Activated CD8-positive, alpha-beta T cell treated with anti-CD3 and anti-CD28 coated beads for 36 hours (primary cell): ENCODE results near the gene MICAL2. TPM values are rescaled to one million over a fixed set of nuclear protein-coding genes. Genes with fewer than 3 reads are reported as not detected.

Experiments used
- ATAC-seq: fragments of 200-7000 bp; cut with Tn5 transposase; one replicate; pipeline ENCODE4 v1.10.0; 2021; ENCODE audit warnings: mild to moderate bottlenecking, moderate library complexity
- CTCF ChIA-PET: fragments of 350-600 bp; sonication (Branson Sonifier 250); formaldehyde crosslinking; loops from one replicate; lab custom pipeline; 2021; ENCODE audit warnings: antibody characterized with exemption; lab: Charles Lee
- POLR2A ChIA-PET: fragments of 350-600 bp; sonication (Branson Sonifier 250); formaldehyde crosslinking; loops from one replicate; lab custom pipeline; 2021; ENCODE audit warnings: antibody characterized with exemption; lab: Charles Lee
- DNase-seq: peaks from one replicate; pipeline ENCODE4 v3.0.0-alpha.2; 2020
- H3K27ac Mint-ChIP-seq: one replicate; pipeline ENCODE4 v1.8.0; 2021; ENCODE audit warnings: mild to moderate bottlenecking, mixed read lengths
- H3K27me3 Mint-ChIP-seq: one replicate; pipeline ENCODE4 v1.8.0; 2021; ENCODE audit warnings: mixed read lengths
- H3K36me3 Mint-ChIP-seq: one replicate; pipeline ENCODE4 v1.8.0; 2021; ENCODE audit warnings: low read depth, mixed read lengths
- H3K4me1 Mint-ChIP-seq: one replicate; pipeline ENCODE4 v1.8.0; 2021; ENCODE audit warnings: low read depth, mixed read lengths
- H3K4me3 Mint-ChIP-seq: one replicate; pipeline ENCODE4 v1.8.0; 2021; ENCODE audit warnings: mild to moderate bottlenecking, moderate library complexity, mixed read lengths
- H3K9me3 Mint-ChIP-seq: one replicate; pipeline ENCODE4 v1.8.0; 2021; ENCODE audit warnings: mixed read lengths
- CTCF ChIP-seq: fragments of 200-600 bp; IDR thresholded peaks from one replicate; pipeline ENCODE4 v1.8.0; 2022; ENCODE audit warnings: antibody characterized with exemption, mild to moderate bottlenecking
- intact Hi-C: fragments of 100-400 bp; cut with micrococcal nuclease; formaldehyde crosslinking; loops from one replicate; pipeline ENCODE4 v1.10.0; 2022
- total RNA-seq, 2 experiments: library from RNA; stranded (reverse); gene quantifications; one replicate each; pipeline ENCODE4 v1.2.3, GENCODE V29; 2021

Gene MICAL2
- total RNA-seq, 2 experiments from 2014 or later = 99.8 to 105 TPM

GRCh38 chr11:12222055-12222792, 111.8 kb downstream of the MICAL2 start:
- TF ChIP-seq CTCF = no peak
- Mint-ChIP-seq H3K9me3 (no peaks in the 10 kb centered on the region), H3K36me3 (peaks cover 62% of the 10 kb centered on the region), H3K27ac (peak overlapping the region; percentile 34), H3K27me3 (no peaks in the 10 kb centered on the region), H3K4me3 (no peak overlapping the region), H3K4me1 (peaks cover 46% of the 10 kb centered on the region)
- CTCF ChIA-PET = interaction anchor here (1.2 to 5.0 kb wide), 4 partner anchors 7 to 60 kb away, joined by 3 to 36 read pairs (median 14); no protein-coding TSS in a partner anchor
- no peak for DNase-seq
- ATAC-seq = no peak
- intact Hi-C loops = no loop called here
- POLR2A ChIA-PET = interaction anchor here (0.6 to 3.4 kb wide), 2 partner anchors 24 to 954 kb away, joined by 3 to 24 read pairs; no protein-coding TSS in a partner anchor

- no peak for TF ChIP-seq CTCF
- H3K9me3 Mint-ChIP-seq = no peaks in the 10 kb centered on the region
- POLR2A ChIA-PET = interaction anchor here (0.9 to 3.8 kb wide), 19 partner anchors 9 to 114 kb away, joined by 3 to 39 read pairs (median 6); partner anchors contain the start of gene MICAL2
- peaks cover 62% of the 10 kb centered on the region for H3K36me3 Mint-ChIP-seq
- H3K4me3 Mint-ChIP-seq = peak overlapping the region; percentile 68
- intact Hi-C loops = no loop called here
- CTCF ChIA-PET = interaction anchor here (0.7 to 5.0 kb wide), 22 partner anchors 9 to 180 kb away, joined by 3 to 36 read pairs (median 5); partner anchors contain the start of gene MICAL2
- peaks cover 46% of the 10 kb centered on the region for H3K4me1 Mint-ChIP-seq
- H3K27me3 Mint-ChIP-seq = no peaks in the 10 kb centered on the region
- ATAC-seq (peak; percentile 24), DNase-seq (no peak)
- peak overlapping the region; percentile 94 for H3K27ac Mint-ChIP-seq
Measured at GRCh38 chr11:12223771-12224536, 113.6 kb downstream of the MICAL2 start.

- POLR2A ChIA-PET = interaction anchor here (0.9 to 3.8 kb wide), 17 partner anchors 9 to 115 kb away, joined by 3 to 39 read pairs (median 6); partner anchors contain the start of gene MICAL2
- Mint-ChIP-seq H3K27me3 (no peaks in the 10 kb centered on the region), H3K4me3 (peak overlapping the region; percentile 68), H3K27ac (peak overlapping the region; percentile 94), H3K9me3 (no peaks in the 10 kb centered on the region), H3K4me1 (peaks cover 46% of the 10 kb centered on the region), H3K36me3 (peaks cover 59% of the 10 kb centered on the region)
- intact Hi-C loops = no loop called here
- no peak for TF ChIP-seq CTCF
- DNase-seq (peak; percentile 99), ATAC-seq (peak; percentile 96)
- CTCF ChIA-PET = interaction anchor here (0.7 to 5.0 kb wide), 19 partner anchors 10 to 181 kb away, joined by 3 to 36 read pairs (median 6); partner anchors contain the start of gene MICAL2
Measured at GRCh38 chr11:12224537-12224893, 114.1 kb downstream of the MICAL2 start.

GRCh38 chr11:12225046-12225739, 114.8 kb downstream of the MICAL2 start:
- no peak overlapping the region for H3K4me3 Mint-ChIP-seq

More at GRCh38 chr11:12225046-12225739, 114.8 kb downstream of the MICAL2 start:
- Mint-ChIP-seq H3K36me3 (peaks cover 65% of the 10 kb centered on the region), H3K9me3 (no peaks in the 10 kb centered on the region), H3K27me3 (no peaks in the 10 kb centered on the region), H3K27ac (peak overlapping the region; percentile 94), H3K4me1 (peaks cover 46% of the 10 kb centered on the region)
- ChIA-PET POLR2A (interaction anchor here (0.5 to 3.8 kb wide), 14 partner anchors 10 to 1347 kb away, joined by 3 to 39 read pairs (median 6); partner anchors contain the start of gene MICAL2), CTCF (interaction anchor here (0.7 to 5.0 kb wide), 17 partner anchors 10 to 181 kb away, joined by 3 to 36 read pairs (median 6); partner anchors contain the start of gene MICAL2)
- ATAC-seq (no peak), DNase-seq (no peak)
- intact Hi-C loops = no loop called here
- no peak for TF ChIP-seq CTCF
